AG20443 (cell line): ENCODE measurements around the gene RGS11.

ENCODE experiments used
- DNase-seq: peaks from one replicate; pipeline ENCODE4 v3.0.0; 2012; ENCODE audit warnings: low spot score, mixed read lengths

Gene RGS11

GRCh38 chr16:296806-297510, 21.2 kb upstream of the RGS11 start:
- no peak for DNase-seq

- no peak for DNase-seq
Observed at GRCh38 chr16:296276-296675, 20.5 kb upstream of the RGS11 start.

- DNase-seq = no peak
Observed at GRCh38 chr16:293043-293775, 17.5 kb upstream of the RGS11 start.

GRCh38 chr16:291539-291938, 15.8 kb upstream of the RGS11 start:
- DNase-seq = no peak

GRCh38 chr16:290681-291405, 15.1 kb upstream of the RGS11 start:
- no peak for DNase-seq

- no peak for DNase-seq
Observed at GRCh38 chr16:290015-290680, 14.4 kb upstream of the RGS11 start.

- no peak for DNase-seq
Observed at GRCh38 chr16:289395-289997, 13.8 kb upstream of the RGS11 start.

GRCh38 chr16:287981-288920, 12.5 kb upstream of the RGS11 start:
- DNase-seq = no peak

- no peak for DNase-seq
Observed at GRCh38 chr16:287298-287811, 11.6 kb upstream of the RGS11 start.

- DNase-seq = no peak
Observed at GRCh38 chr16:286491-287297, 10.9 kb upstream of the RGS11 start.

- no peak for DNase-seq
Observed at GRCh38 chr16:285146-286055, 9.7 kb upstream of the RGS11 start.

GRCh38 chr16:284204-285120, 8.7 kb upstream of the RGS11 start:
- no peak for DNase-seq

GRCh38 chr16:283033-283805, 7.5 kb upstream of the RGS11 start, which contains the start of gene PDIA2:
TSS of gene PDIA2 (plus strand) at chr16:283164. CDS start at chr16:283170, 6 bp downstream.
- DNase-seq = no peak

GRCh38 chr16:282491-282890, 6.7 kb upstream of the RGS11 start:
- no peak for DNase-seq

- no peak for DNase-seq
Observed at GRCh38 chr16:281660-282255, 6.0 kb upstream of the RGS11 start.

- no peak for DNase-seq
Observed at GRCh38 chr16:280991-281659, 5.4 kb upstream of the RGS11 start.
